ENCODE results near the gene RAMP3.
"Not testable (repeated sequence)": the region's sequence is repeated elsewhere in the genome, so short reads cannot be mapped to it uniquely, and the experiment has no call there.

Gene RAMP3

DNA sequence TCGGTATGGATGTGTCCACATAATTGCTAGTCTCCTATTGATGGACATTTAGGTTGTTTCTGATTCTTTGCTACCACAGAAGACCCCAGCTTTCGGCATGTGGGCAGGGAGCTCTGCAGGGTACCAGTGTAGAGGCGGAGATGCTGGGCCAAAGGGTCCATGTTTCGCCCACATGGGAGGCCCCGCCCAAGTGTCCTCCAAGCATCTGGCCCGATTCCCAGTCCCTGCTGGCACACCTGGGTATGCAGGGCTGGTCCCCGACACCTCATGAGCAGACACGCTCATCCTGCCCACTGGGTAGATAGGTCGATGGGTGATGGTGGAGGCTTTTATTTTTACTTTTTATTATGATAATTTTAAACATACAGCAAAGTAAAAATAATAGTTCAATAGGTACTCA, 26.7 kb upstream of the RAMP3 start:
- no peak for DNase-seq (ENCODE audit: low read depth, low spot score)
- H3K27ac ChIP-seq = no peak overlapping the region

DNA sequence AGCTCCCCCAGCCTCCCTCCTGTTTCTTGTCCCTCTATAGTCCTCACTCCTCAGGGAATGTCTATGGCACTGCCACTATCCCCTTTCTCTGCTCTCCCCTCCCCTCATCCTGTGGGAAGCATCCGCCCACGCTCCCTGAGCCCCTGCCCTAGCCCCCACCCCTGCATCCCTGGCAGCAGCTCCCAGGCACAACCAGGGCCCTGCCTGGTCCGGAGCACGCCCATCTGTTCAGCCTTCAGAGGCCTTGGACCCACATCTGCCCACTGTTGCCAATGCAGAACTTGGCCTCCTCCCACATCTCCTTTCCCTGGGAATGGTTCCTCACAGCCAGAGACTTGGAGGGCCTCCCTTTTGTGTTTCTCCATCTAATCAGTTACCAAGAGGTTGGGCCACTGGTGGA, 25.7 kb upstream of the RAMP3 start:
- H3K27ac ChIP-seq = no peak overlapping the region
- no peak for DNase-seq (ENCODE audit: low read depth, low spot score)

- DNase-seq (ENCODE audit: low read depth, low spot score) = no peak
- H3K27ac ChIP-seq = no peak overlapping the region
Observed at GRCh38 chr7:45132708-45133320, 24.8 kb upstream of the RAMP3 start.

DNA sequence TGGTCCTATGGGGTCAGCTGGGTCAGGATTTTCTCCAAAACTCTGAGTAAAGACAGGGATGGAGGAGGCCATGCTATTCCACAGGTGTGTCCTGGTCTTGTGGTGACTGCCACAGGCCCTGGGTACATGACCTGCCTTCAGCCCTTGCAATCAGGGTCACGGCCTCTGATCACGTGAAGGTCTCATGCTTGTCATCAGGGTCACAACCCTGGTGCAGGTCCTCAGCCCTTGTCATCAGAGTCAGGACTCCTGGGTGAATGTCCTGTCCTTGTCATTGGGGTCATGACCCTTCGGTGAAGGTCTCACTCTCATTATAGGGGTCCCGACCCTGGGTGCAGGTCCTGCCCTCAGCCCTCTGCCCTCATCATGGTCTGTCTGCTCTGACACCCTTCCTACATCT, 24.2 kb upstream of the RAMP3 start:
- no peak overlapping the region for H3K27ac ChIP-seq
- DNase-seq (ENCODE audit: low read depth, low spot score) = no peak

DNA sequence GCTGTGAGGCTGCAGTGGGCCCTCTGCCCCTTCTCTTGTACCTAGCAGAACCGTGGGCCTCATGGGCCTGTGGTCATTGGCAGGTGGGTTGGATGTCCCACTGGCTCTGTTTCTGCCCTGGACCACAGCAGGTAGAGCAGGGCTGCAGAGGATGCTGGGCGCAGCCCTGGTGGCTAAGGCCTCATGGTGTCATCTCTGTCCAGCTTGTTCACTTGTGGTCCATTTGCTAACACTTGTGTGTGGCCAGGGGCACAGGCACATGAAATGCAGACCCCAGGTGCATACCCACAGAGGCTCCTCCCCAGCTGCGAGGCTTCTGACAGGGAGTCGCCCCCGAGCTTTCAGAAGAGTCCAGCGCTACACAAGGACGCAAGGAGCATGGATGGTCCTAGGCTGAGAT, 23.7 kb upstream of the RAMP3 start:
- DNase-seq (ENCODE audit: low read depth, low spot score) = no peak
- no peak overlapping the region for H3K27ac ChIP-seq

GRCh38 chr7:45136106-45137060, 21.2 kb upstream of the RAMP3 start:
- H3K27ac ChIP-seq = no peak overlapping the region
- DNase-seq (ENCODE audit: low read depth, low spot score) = peak; percentile 5

DNA sequence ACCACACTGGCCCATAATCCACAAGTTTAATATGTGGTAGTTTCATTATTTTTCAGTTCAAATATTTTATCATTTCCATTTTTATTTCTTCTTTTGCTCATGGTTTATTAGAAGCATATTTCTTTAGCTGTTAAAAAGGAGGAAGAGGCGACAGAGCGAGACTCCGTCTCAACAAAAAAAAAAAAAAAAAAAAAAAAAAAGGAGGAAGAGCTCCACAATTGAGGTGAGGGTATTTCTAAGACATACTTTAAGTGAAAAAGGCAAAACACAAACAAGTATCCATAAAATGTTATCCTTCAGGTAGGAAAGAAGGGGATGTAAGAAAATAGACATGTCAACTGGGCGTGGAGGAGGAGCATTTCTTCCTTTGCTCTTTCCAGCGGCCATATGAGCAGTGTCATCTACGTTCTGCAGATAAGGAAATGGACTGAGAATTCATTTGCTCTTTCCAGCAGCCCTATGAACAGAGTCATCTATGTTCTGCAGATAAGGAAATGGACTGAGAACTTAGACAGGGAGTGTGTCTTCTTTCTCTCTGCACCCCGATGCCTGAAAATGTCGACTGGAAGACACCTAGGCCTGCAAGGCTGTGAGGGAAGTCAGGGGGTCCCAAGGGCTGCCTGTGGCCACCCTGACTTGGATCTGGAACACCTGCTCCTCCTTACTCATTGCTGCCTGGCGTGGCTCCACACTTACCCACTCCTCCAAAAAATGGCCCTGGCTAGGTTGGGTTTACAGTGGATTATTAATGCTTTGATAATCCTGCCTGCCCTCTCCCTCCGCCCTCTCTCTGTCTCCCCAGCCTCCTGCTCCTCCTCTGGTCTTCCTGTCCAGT, 18.9 kb upstream of the RAMP3 start:
- no peak overlapping the region for H3K27ac ChIP-seq
- DNase-seq (ENCODE audit: low read depth, low spot score) = no peak

DNA sequence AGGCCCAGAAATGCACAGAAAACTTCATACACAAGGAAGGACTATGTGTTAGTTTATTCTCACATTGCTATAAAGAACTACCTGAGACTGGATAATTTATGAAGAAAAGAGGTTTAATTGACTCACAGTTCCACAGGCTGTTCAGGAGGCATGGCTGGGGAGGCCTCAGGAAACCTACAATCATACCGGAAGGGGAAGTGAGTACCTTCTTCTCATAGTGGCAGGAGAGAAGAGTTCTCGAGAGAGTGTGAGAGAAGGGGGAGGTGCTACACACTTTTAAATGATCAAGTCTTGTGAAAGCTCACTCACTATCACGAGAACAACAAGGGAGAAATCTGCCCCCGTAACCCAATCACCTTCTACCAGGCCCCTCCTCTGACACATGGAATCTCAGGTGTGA, 16.8 kb upstream of the RAMP3 start:
- H3K27ac ChIP-seq = no peak overlapping the region
- DNase-seq (ENCODE audit: low read depth, low spot score) = no peak

DNA sequence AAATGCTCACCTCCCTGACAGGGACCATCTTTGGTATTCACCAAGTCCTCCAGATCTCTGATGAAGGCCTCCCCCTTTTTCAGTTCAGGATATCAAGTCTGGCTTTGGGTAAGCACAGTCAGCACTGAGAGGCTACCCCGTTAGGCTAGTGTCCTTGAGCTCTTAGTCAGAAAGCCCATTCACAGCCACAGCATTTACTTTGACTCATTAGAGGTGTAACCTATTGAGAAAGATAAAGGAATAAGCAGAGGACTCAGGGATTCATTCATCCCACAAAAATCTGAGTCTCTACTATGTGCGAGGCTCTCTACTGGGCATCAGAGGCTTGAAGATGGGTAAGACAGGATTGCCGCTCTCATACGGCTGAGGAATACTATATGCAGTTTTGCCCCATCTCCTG, 14.0 kb upstream of the RAMP3 start:
- DNase-seq (ENCODE audit: low read depth, low spot score) = peak; percentile 44
- no peak overlapping the region for H3K27ac ChIP-seq

DNA sequence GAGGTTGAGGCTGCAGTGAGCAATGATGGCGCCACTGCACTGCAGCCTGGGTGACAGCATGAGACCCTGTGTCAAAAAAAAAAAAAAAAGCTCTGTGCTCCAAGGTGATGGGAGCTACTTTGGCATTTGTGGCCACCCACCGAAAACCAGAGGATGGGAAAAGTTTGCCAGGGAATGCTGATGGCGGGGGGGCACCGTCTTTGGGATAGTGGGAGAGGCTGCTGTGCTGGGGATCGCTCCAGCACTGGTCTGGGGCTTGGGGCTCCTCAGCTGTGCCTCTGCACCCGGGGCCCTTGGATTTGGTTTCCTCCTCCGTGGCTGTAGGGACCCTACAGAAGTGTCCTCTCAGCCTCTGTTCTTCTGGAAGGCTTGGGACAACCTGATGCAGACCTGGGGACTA, 11.7 kb upstream of the RAMP3 start:
- no peak overlapping the region for H3K27ac ChIP-seq
- DNase-seq (ENCODE audit: low read depth, low spot score) = no peak

DNA sequence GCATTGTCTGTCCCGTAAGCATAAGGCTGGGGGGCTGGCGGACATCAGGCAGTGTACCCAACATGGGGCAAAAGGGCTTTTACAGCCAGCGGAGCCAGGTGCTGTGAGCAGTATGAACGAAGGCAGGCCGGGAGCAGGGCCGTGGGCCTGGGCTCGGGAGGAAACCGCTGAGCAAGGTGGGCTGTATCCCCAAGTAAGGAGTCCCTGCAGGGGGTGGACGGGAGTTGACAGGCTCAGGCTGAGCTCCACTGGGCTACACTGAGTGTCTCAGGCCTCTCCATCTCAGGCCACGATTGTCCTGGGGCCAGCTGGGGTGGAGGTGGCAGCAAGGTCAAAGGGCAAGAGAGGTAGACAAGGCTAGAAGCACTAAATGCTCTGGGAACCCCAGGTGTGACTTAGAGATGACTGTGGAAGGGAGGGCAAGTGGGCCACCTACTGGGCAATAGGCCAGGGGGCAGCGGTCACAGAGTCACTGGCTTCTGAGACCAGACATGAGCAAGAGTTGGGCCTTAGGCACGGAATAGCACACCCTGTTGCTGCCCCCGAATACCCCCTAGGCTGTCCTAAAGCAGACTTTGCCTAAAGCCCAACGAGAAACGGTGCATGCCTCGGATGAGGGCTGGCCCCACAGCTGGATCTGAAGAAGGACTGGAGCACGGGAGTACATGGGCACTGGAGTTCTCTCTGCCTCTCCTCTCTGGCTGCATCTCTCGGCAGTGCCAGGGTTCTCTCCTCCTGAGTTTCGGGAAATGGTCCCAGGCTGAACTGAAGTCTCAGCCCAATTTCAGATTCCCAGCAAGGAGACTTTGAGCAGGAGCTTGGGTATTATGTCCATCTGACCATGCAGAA, 10.8 kb upstream of the RAMP3 start:
- no peak for DNase-seq (ENCODE audit: low read depth, low spot score)
- no peak overlapping the region for H3K27ac ChIP-seq

- no peak overlapping the region for H3K27ac ChIP-seq
- no peak for DNase-seq (ENCODE audit: low read depth, low spot score)
Observed at GRCh38 chr7:45147858-45148652, 9.5 kb upstream of the RAMP3 start.

GRCh38 chr7:45148653-45148973, 9.0 kb upstream of the RAMP3 start:
- no peak overlapping the region for H3K27ac ChIP-seq
- DNase-seq (ENCODE audit: low read depth, low spot score) = no peak

DNA sequence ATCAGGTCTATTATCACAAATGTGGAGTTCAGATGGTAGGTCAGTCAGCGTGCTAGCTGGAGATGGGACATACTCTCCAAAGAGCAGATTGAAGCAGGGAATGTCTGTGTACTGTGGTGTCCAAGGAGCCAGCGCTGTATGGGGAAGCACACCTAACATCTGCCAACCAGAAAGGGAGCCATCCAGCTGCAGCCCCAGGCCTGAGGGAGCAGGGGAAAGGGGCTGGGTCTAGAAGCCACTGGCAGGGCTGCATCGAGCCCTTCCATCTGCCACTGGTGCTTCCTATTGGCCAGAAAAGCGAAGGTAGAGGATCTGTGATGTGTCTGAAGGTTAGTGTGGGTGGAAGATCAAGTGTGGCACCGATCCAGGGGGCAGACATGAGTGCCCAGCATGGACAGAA, 8.0 kb upstream of the RAMP3 start:
- no peak for DNase-seq (ENCODE audit: low read depth, low spot score)
- H3K27ac ChIP-seq = no peak overlapping the region

DNA sequence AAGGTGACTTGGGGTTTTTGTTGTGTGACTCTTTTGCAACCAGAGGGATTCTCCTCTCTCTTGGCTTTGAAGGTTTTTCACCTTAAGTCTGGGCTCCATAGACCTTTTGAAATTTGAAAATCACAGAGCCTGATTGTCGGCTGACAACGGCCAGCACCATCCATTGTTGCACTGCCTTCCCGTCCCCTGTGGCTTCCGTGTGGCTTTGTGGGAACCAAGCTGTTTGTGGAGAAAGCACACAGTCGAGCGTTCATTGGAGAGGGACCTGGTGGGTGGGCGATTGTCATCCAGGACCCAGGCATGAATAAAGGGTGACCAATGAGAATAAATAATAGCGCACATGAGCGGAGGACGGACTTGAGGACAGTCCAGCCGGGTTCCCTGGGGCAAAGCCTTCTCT, 7.4 kb upstream of the RAMP3 start:
- no peak overlapping the region for H3K27ac ChIP-seq
- DNase-seq (ENCODE audit: low read depth, low spot score) = no peak

DNA sequence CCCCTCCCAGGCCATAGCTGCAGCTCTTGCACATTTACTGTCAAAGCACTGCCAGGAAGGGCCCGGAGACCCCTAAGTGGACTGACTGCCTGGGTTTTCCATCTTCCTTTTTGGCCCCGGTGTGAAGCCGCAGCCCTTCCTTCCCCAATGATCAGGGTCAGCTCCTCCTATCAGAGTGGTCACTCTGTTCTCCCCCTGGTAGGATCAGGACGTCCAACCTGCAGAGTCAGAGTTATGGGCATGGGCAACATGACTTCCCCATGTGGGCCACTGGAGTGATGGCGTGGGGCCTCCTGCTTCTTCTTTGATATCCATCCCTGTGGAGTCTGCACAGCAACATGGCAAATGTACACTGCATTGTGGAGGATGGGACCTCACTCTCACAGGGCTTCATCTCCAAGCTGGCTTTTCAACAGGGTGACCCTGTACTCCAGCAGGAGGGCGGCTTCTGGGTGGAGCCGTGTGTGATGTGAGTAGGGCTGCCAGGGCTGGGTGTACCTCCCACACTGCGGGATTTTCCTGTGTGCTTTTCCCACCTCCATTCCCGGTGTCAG, 6.4 kb upstream of the RAMP3 start:
- no peak for DNase-seq (ENCODE audit: low read depth, low spot score)

GRCh38 chr7:45151967-45152366, 5.6 kb upstream of the RAMP3 start:
- no peak overlapping the region for H3K27ac ChIP-seq
- DNase-seq (ENCODE audit: low read depth, low spot score) = no peak

More for the DNA sequence above, 6.4 kb upstream of the RAMP3 start:
- H3K27ac ChIP-seq = no peak overlapping the region

DNA sequence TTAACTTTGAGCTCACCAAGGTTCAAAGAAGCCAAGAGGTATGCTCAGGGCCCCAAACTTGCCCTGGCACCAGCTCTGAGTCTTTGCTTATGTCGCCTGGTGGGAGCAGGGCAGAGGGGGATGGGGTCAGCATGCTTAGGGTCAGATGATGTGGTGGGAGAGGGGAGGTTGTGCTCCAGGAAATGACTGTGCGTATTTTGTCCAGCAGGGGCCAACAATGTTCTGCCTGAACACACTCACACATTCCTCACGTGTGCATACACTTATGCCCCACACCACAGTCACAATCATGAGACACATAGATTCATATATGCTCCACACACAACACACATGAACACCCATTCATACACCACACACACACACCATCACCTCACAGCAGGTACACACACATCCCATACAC, 4.4 kb upstream of the RAMP3 start:
- DNase-seq (ENCODE audit: low read depth, low spot score) = no peak

DNA sequence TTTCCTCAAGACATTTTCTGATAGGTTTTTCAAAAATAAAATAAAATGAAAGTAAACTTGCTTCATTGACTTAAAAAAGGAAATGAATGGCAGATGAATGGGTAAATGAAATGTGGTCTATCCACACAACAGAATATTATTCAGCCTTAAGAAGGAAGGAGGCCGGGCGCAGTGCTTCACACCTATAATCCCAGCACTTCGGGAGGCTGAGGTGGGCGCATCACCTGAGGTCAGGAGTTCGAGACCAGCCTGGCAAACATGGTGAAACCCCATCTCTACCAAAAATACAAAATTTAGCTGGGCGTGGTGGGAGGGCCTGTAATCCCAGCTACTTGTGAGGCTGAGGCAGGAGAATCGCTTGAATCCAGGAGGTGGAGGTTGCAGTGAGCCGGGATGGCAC, 3.7 kb upstream of the RAMP3 start:
- H3K27ac ChIP-seq; DNase-seq (ENCODE audit: low read depth, low spot score): not testable (repeated sequence)

More for the DNA sequence above, 4.4 kb upstream of the RAMP3 start:
- H3K27ac ChIP-seq = no peak overlapping the region
